ENCODE data around the gene STIM1.

STIM1 gene

GRCh38 chr11:3906166-3906565 is 50.7 kb downstream of the STIM1 start:
- DNase-seq (ENCODE audit: extremely low read depth, low read depth), result no peak
- no peak for TF ChIP-seq CTCF (IDR thresholded peaks at IDR 0.05; ENCODE audit: low read depth, low read length)

- DNase-seq (ENCODE audit: extremely low read depth, low read depth), result no peak
- no peak for TF ChIP-seq CTCF (IDR thresholded peaks at IDR 0.05; ENCODE audit: low read depth, low read length)
Measured at GRCh38 chr11:3907590-3907989, 52.1 kb downstream of the STIM1 start.

- DNase-seq (ENCODE audit: extremely low read depth, low read depth), result no peak
- no peak for TF ChIP-seq CTCF (IDR thresholded peaks at IDR 0.05; ENCODE audit: low read depth, low read length)
Measured at GRCh38 chr11:3909901-3910300, 54.4 kb downstream of the STIM1 start.

DNA sequence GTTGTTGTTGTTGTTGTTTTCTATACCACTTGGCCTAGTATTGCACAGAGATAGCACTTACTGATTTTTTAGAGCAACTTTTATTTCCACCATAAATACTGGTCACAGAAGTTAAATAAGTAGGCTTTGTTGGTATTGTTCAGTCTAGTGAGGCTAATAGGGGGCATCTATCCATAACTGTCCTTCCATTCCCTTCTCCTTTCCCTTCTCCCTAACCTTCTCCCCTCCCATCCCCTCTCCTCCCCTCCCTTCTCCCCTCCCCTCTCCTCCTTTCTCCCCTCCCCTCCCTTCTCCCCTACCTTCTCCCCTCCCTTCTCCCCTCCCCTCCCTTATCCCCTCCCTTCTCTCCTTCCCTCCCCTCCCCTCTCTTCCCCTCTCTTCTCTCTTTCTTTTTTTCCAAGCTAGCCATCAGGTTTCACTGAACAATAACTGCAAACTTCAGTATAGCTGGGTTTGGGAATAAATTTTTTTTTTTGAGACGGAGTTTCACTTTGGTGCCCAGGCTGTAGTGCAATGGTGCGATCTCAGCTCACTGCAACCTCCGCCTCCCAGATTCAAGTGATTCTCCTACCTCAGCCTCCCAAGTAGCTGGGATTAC is 56.5 kb downstream of the STIM1 start:
- TF ChIP-seq CTCF (IDR thresholded peaks at IDR 0.05; ENCODE audit: low read depth, low read length), result no peak
- no peak for DNase-seq (ENCODE audit: extremely low read depth, low read depth)

- no peak for DNase-seq (ENCODE audit: extremely low read depth, low read depth)
Measured at GRCh38 chr11:3913921-3914320, 58.5 kb downstream of the STIM1 start.

GRCh38 chr11:3914805-3915204 is 59.3 kb downstream of the STIM1 start:
- DNase-seq (ENCODE audit: extremely low read depth, low read depth), result no peak
- TF ChIP-seq CTCF (IDR thresholded peaks at IDR 0.05; ENCODE audit: low read depth, low read length), result no peak

More at GRCh38 chr11:3913921-3914320, 58.5 kb downstream of the STIM1 start:
- TF ChIP-seq CTCF (IDR thresholded peaks at IDR 0.05; ENCODE audit: low read depth, low read length), result no peak

DNA sequence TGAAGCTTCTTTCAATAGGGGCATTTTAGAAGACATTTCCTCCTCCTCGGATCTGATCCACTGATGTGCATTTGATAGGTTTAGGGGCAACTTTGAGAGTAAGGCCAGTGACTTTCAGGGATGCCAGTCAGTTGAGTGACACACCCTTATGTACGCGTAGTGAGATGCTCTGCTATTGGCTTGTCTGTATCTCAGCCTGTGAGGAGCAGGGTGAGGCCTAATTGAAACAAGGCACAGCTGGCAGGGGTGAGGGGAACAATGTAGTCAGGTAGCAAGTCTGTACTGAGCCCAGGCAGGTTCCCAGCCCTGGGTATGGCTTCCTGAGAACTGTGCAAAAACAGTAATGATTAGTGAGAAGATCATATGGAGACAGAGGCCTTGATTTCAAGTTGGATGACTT is 61.5 kb downstream of the STIM1 start:
- TF ChIP-seq CTCF (IDR thresholded peaks at IDR 0.05; ENCODE audit: low read depth, low read length), result no peak
- no peak for DNase-seq (ENCODE audit: extremely low read depth, low read depth)

Data from AG09319 (cell line).